ENCODE data around the gene NPW.

Gene NPW

GRCh38 chr16:2037115-2037514 is 17.5 kb downstream of the NPW start:
- DNase-seq, result no peak

- no peak for DNase-seq
Measured at GRCh38 chr16:2037647-2038381, 18.2 kb downstream of the NPW start.

- DNase-seq, result no peak
Measured at GRCh38 chr16:2038382-2039231, 19.0 kb downstream of the NPW start.

GRCh38 chr16:2039274-2040031 is 19.9 kb downstream of the NPW start:
- peak; percentile 53 to 72 for DNase-seq

- DNase-seq, result no peak
Measured at GRCh38 chr16:2040041-2040786, 20.6 kb downstream of the NPW start.

DNA sequence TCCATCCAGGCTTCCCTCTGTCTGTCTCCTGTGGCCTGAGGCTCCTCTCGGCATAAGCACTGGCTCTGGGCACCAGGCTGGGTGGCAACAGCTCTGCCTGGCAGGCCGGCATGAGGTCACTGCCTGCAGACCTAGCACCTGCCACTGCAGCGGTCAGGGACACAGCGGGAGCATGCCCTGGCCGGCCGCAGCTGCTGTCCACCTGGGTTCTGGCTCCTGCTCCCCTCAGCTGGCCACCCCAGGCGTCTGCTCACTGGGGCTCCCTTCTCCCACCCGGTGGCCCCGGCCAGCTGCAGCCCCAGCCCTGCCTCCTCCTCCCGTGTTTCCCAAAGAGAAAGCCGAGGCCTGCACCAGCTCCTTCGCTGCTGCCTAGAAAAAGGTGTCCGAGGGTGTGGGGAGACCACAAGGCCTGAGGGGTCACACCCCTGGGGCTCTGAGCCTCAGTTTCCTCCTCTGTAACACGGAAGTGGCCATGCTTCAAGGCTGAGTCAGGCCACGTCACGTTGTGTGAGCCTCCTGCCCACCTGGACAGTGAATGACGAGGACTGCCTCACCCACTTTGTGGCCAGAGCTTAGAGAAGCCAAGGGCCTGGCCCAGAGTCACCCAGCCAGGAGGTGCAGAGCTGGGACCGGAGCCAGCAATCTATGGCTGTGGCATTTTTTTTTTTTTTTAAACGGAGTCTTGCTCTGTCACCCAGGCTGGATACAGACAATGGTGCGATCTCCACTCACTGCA is 21.4 kb downstream of the NPW start:
- DNase-seq, result no peak

GRCh38 chr16:2042171-2042985 is 22.8 kb downstream of the NPW start:
- DNase-seq, result peak; percentile 94 to 98

DNA sequence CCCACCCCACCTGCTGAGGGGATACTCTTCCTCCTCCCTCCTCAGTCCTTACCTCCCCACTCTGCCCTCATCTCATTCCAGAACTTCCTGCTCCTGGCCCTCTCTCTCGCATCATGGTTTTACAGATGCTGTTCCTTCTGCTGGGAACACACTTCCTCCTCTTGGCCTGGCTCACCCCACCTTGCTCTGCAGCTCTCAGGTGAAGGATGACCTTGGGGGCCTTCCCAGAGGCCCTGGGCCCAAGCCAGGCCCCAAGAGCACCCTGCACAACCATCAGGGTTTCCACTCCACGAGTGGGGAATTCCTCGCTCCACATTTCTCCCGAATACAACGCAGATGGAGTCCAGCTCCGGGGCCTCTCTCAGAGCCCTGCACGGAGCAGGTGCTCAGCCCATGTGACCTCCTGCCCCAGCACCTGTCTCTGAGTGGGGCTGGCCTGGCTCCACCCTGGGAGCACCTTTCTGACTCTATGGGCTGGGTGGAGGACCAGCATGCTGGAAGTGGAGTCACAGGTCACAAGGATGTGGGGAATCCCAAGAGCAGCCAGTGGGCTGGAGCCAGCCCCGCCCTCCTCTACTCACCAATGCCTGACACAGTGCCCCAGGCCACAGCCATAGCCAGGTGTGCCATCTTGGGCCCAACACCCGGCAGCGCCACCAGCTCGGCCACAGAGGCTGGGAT is 23.5 kb downstream of the NPW start:
- DNase-seq, result peak; percentile 48 to 85

GRCh38 chr16:2043667-2044451 is 24.3 kb downstream of the NPW start:
- peak; percentile 75 to 89 for DNase-seq

GRCh38 chr16:2044541-2044940 is 25.0 kb downstream of the NPW start:
- DNase-seq, result no peak

GRCh38 chr16:2045965-2046892 is 26.6 kb downstream of the NPW start:
- no peak for DNase-seq

GRCh38 chr16:2046893-2047329 is 27.3 kb downstream of the NPW start:
- no peak for DNase-seq

- peak; percentile 97 for DNase-seq
Measured at GRCh38 chr16:2047330-2048115, 27.9 kb downstream of the NPW start, which contains the start of the genes NTHL1 and TSC2. Gene NTHL1, minus strand, starts transcription at chr16:2047834. Its CDS starts 11 bp downstream, at chr16:2047823. Gene TSC2, plus strand, starts transcription at chr16:2047985. Its CDS starts 631 bp downstream, at chr16:2048616.

GRCh38 chr16:2048116-2048543 is 28.5 kb downstream of the NPW start:
- DNase-seq, result no peak

GRCh38 chr16:2053211-2053610 is 33.6 kb downstream of the NPW start:
- DNase-seq, result no peak

DNA sequence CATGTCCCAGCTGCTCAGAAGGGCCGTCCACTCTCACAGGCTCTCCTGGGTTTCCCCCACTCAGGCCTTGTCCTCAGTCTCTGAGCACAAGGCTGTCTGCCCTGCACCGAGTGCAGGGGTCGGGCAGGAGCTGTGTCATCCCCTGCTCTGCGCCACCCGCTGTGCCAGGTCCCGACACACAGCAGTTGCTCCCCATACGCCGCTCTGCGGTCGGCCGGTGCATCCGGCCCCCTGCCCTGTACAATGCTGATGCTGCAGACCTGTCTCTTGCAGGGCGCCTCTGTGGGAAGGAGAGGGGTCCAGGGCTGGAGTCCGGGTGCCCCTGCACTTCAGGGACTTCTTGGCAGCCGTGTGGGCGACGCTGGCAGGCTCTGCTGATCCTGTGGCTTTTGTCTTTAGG is 34.3 kb downstream of the NPW start:
- DNase-seq, result no peak

All from NCI-H187 (cell line).